ENCODE data around the gene RUVBL2. TPM values are rescaled to one million over a fixed set of nuclear protein-coding genes. Genes with fewer than 3 reads are reported as not detected.

RUVBL2 gene
- total RNA-seq, 1 experiment from 2014 or later = 270 TPM

DNA sequence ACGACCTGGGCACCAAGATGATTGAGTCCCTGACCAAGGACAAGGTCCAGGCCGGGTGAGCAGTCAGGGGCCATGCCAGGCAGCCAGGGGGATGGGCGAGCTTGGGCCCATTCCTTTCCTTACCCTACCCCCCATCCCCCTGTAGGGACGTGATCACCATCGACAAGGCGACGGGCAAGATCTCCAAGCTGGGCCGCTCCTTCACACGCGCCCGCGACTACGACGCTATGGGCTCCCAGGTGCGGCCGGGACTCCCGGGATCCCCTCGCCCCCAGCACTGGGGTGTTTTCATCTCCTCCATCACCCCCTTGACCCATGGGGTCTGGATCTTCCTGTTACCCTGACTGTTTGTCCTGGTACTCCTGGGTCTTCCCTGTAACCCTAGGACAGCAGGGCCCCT is 16.1 kb downstream of the RUVBL2 start:
- H3K9ac ChIP-seq (ENCODE audit: low read length) = no peak overlapping the region
- ATAC-seq = no peak
- intact Hi-C loops (cut with micrococcal nuclease) = no loop called here
- H3K9me2 ChIP-seq (ENCODE audit: insufficient read depth) = no peaks in the 10 kb centered on the region
- H3K27me3 ChIP-seq (ENCODE audit: insufficient read depth, low read length) = no peaks in the 10 kb centered on the region
- DNase-seq (ENCODE audit: low read depth, low spot score) = no peak
- no peaks in the 10 kb centered on the region for H3K9me3 ChIP-seq (ENCODE audit: control insufficient read depth in 1 of 2, insufficient read depth in 1 of 2, low read depth in 1 of 2, low read length in 2 of 2)
- POLR2A ChIA-PET = interaction anchor here (1.5 kb wide), 1 partner anchor 16 kb away, joined by 6 read pairs; the partner anchor contains the start of genes GYS1 and RUVBL2
- no peak overlapping the region for H3K4me2 ChIP-seq (ENCODE audit: low read length)
- no peak overlapping the region for H2AFZ ChIP-seq (ENCODE audit: low read depth, low read length, poor library complexity, severe bottlenecking)
- H3K4me1 ChIP-seq (ENCODE audit: control insufficient read depth in 1 of 2, insufficient read depth in 2 of 2, low read length in 2 of 2) = no peaks in the 10 kb centered on the region
- H3K4me3 ChIP-seq (replicated peaks in 1 of 2; ENCODE audit: low read depth in 1 of 2, low read length in 2 of 2) = no peak overlapping the region
- BruUV-seq (replicated peaks) = no TSS peak
- TF ChIP-seq EZH2phosphoT487 (IDR thresholded peaks at IDR 0.05; ENCODE audit: borderline replicate concordance) = no peak
- no peak for TF ChIP-seq ZFX (IDR thresholded peaks at IDR 0.05)
- TF ChIP-seq POLR2A (IDR thresholded peaks at IDR 0.05; ENCODE audit: borderline replicate concordance, extremely low read depth, insufficient read depth, insufficient read length) = no peak
- no peak for TF ChIP-seq SIN3A (IDR thresholded peaks at IDR 0.05; ENCODE audit: low read depth)
- no peak for TF ChIP-seq CBX3 (IDR thresholded peaks at IDR 0.05; ENCODE audit: low read depth)
- TF ChIP-seq POLR2AphosphoS5 (IDR thresholded peaks at IDR 0.05; ENCODE audit: low read depth, low read length) = no peak
- no peak for TF ChIP-seq ZBTB33 (IDR thresholded peaks at IDR 0.05; ENCODE audit: extremely low read depth, insufficient replicate concordance, low read length)
- TF ChIP-seq EGR1 (IDR thresholded peaks at IDR 0.05; ENCODE audit: low read depth) = no peak
- no peak for TF ChIP-seq SRF (IDR thresholded peaks at IDR 0.05; ENCODE audit: low read depth)
- no peak for TF ChIP-seq CEBPB (IDR thresholded peaks at IDR 0.05; ENCODE audit: low read depth)
- no peaks in the 10 kb centered on the region for H3K79me2 ChIP-seq (ENCODE audit: insufficient read depth, low read length)
- no peaks in the 10 kb centered on the region for H4K20me1 ChIP-seq (ENCODE audit: insufficient read depth)
- CTCF ChIA-PET = interaction anchor here (3.3 kb wide), 1 partner anchor 10 kb away, joined by 19 read pairs; no protein-coding TSS in a partner anchor
- RAD21 ChIA-PET (ENCODE audit: low non-redundant PET in 1 of 2, low total read pairs in 2 of 2, uncharacterized antibody in 2 of 2, unreplicated experiment in 2 of 2) = no interaction called here
- peaks cover 50 to 62% of the 10 kb centered on the region in 2 experiments for H3K36me3 ChIP-seq (ENCODE audit: control insufficient read depth in 1 of 2, insufficient read depth in 2 of 2, low read length in 2 of 2)
- H3K27ac ChIP-seq (ENCODE audit: low read depth, low read length) = no peak overlapping the region

GRCh38 chr19:49010453-49010852 is 16.8 kb downstream of the RUVBL2 start:
- DNase-seq (ENCODE audit: low read depth, low spot score) (no peak), ATAC-seq (no peak)
- Histone ChIP-seq H3K4me3 (replicated peaks in 1 of 2; ENCODE audit: low read depth in 1 of 2, low read length in 2 of 2) (no peak overlapping the region), H3K79me2 (ENCODE audit: insufficient read depth, low read length) (no peaks in the 10 kb centered on the region), H3K36me3 (ENCODE audit: control insufficient read depth in 1 of 2, insufficient read depth in 2 of 2, low read length in 2 of 2) (peaks cover 48 to 57% of the 10 kb centered on the region in 2 experiments), H3K27me3 (ENCODE audit: insufficient read depth, low read length) (no peaks in the 10 kb centered on the region), H4K20me1 (ENCODE audit: insufficient read depth) (no peaks in the 10 kb centered on the region), H3K9me2 (ENCODE audit: insufficient read depth) (no peaks in the 10 kb centered on the region), H2AFZ (ENCODE audit: low read depth, low read length, poor library complexity, severe bottlenecking) (no peak overlapping the region), H3K9me3 (ENCODE audit: control insufficient read depth in 1 of 2, insufficient read depth in 1 of 2, low read depth in 1 of 2, low read length in 2 of 2) (no peaks in the 10 kb centered on the region), H3K4me1 (ENCODE audit: control insufficient read depth in 1 of 2, insufficient read depth in 2 of 2, low read length in 2 of 2) (no peaks in the 10 kb centered on the region), H3K4me2 (ENCODE audit: low read length) (no peak overlapping the region), H3K9ac (ENCODE audit: low read length) (no peak overlapping the region), H3K27ac (ENCODE audit: low read depth, low read length) (no peak overlapping the region)
- ChIA-PET CTCF (interaction anchor here (3.3 kb wide), 1 partner anchor 11 kb away, joined by 19 read pairs; no protein-coding TSS in a partner anchor), POLR2A (no interaction called here), RAD21 (ENCODE audit: low non-redundant PET in 1 of 2, low total read pairs in 2 of 2, uncharacterized antibody in 2 of 2, unreplicated experiment in 2 of 2) (no interaction called here)
- no TSS peak for BruUV-seq (replicated peaks)
- intact Hi-C loops (cut with micrococcal nuclease) = no loop called here
- TF ChIP-seq SP1 (IDR thresholded peaks at IDR 0.05; ENCODE audit: low read depth) (no peak), ELF1 (IDR thresholded peaks at IDR 0.05; ENCODE audit: borderline replicate concordance, low read depth) (no peak), ZFX (IDR thresholded peaks at IDR 0.05) (no peak), EGR1 (IDR thresholded peaks at IDR 0.05; ENCODE audit: low read depth) (no peak), ZBTB33 (IDR thresholded peaks at IDR 0.05; ENCODE audit: extremely low read depth, insufficient replicate concordance, low read length) (no peak), CBX3 (IDR thresholded peaks at IDR 0.05; ENCODE audit: low read depth) (no peak), YY1 (IDR thresholded peaks at IDR 0.05; ENCODE audit: extremely low read depth, insufficient replicate concordance, low read depth, low read length) (no peak), JUND (IDR thresholded peaks at IDR 0.05) (no peak), CTCF (IDR thresholded peaks at IDR 0.05 in 2 of 3, conservative IDR thresholded peaks at IDR 0.05 in 1 of 3; ENCODE audit: borderline replicate concordance in 1 of 3, insufficient read depth in 1 of 3, low read depth in 2 of 3, low read length in 2 of 3) (no peak), EZH2phosphoT487 (IDR thresholded peaks at IDR 0.05; ENCODE audit: borderline replicate concordance) (no peak)
